Measurements from ENCODE around the gene C16orf95.
"Not testable (repeated sequence)": the region's sequence is repeated elsewhere in the genome, so short reads cannot be mapped to it uniquely, and the experiment has no call there.

The C16orf95 gene, protein sequence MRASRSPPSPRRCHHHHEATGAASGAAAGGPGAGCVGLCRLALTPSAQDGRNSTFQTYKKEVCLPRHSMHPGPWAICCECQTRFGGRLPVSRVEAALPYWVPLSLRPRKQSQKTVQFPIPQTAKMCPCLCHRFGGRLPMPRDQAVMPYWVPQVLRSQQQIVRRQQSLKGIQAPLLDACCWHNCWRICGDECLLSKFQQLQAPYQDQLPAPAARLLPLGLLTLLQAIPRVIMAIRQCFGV

DNA sequence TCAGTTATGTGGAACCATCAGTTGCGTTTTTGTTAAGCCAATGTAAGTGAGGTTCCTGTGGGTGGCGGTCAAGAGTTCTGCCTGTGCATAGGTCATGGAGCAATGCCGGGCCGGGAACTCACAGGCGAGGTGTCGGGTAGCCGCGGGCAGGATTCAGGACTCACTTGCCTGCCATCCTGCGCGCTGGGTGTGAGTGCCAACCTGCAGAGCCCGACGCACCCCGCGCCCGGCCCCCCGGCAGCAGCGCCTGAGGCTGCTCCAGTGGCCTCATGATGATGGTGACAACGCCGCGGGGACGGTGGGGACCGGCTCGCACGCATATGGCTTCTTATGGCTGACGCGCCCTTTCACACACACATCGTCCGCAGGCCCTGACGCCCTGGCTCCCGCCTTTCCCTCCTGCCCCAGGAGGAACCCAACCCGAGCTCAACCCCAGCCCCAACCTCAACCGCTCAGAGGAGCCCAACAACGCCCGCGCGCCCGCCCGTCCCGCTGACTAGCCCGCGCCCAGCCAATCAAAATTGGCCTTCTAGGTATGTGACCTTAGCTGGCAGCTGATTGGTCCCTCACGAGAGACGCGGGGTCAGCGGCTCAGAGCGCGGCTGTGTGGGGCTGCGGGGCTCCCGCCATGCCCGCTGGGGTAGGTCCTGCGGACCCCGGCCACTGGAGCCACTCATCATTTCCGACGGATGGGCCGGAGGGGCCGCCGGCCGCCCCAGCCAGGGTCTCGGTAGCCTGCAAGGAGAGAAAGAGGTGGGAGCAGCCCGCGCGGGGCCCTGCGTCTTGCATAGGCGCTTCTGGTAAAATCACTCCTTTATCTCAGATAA is at the start of gene C16orf95:
C16orf95 (minus strand) TSS at position 470 of the 827 bp plus-strand sequence; CDS start at position 320, 150 bp downstream.
- peak; percentile 99 for DNase-seq

DNA sequence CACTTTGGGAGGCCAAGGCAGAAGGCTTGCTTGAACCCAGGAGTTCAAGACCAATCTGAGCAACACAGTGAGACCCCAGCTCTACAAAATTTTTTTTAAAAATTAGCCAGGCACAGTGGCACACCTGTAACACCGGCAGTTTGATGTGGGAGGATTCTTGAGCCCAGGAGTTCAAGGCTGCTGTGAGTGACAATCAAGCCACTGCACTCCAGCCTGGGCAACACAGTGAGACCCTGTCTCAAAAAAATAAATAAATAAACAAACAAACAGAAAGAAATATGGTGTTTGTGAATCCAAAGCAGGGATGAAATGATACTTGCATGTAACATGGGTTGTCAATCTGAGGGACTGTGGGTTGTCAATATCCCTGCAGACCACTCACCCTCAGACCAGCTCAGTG is 49.7 kb upstream of the C16orf95 start:
- DNase-seq, result no peak

DNA sequence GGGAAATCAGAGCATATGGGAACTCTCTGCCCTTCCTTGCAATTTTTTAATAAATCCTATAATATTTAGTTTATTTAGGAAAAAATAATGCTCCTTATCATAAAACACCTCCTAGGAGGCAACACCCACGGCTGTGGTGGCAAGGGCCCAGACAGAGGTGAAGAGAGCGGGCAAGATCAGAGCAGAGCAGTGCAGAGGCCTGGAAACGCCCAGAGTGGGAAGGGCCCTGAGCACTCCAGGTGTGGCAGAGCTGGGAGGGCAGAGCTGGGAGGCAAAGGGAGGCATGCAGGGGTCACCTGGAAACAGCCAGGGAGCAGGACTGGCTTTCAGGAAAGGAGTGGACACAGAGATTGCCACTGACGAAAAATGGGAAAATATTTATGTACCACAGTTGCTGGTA is 49.1 kb upstream of the C16orf95 start:
- no peak for DNase-seq

DNA sequence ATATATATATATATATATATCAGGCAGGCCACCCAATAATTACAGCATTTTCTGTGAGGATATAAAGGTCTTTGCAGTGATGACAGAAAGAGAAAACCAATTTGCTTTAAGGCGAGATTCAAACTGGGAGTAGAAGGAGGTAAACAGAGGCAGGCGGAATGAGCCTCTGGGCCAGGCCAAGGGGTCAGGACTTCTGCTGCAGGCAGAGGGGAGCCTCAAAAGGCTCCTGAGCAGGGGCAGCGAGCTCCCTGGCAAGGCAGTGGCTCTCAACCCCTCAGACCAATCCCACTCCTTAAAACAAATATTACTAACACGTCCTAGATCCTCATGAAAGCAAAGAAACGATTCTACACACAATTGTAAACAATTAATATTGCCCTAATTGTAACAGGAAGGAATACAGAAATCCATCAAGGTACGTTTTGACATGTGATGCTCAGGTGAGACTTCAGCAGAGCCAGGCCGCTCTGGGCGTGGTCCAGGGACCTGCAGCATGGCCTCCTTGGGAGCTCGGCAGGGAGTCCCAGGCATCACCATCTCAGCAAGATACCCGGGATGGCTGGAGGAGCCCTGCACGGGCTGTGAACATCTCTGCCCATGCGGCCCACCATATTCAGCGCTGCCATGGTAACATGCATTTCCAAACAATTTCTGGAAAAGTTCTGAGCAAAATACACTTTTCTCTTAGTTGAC is 48.0 kb upstream of the C16orf95 start:
- DNase-seq, result no peak

DNA sequence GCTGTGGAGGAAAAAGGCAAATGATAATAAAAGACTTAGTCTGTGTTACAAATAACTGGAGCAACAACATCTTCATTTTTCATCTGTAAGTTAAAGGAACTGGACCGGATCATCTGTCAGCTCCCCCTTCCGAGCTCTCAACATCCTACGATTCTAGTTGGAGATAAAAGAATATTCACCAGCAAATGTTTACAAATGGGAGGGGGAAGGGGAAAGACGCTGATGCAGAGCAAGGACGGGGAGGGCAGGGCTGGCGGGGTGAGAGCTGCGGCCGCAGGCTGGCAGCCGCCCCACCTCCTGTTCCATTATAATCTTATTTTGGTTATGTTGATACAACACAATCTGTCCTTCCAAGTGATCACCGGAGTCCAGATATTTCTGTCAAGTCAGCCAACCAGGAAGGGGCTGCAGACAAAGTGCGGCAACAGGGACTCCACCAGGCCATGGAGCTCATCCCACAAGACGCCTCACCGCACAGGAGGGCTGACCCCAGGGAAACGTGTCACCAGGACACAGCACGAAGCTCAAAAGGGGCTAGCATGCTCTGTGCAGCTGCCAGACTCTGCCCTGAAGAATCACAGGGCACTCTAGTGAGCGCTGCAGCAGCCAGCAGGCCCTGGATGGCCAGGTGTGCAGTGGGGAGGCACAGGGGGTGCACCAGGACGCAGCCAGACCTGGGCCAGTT is 46.7 kb upstream of the C16orf95 start:
- no peak for DNase-seq

DNA sequence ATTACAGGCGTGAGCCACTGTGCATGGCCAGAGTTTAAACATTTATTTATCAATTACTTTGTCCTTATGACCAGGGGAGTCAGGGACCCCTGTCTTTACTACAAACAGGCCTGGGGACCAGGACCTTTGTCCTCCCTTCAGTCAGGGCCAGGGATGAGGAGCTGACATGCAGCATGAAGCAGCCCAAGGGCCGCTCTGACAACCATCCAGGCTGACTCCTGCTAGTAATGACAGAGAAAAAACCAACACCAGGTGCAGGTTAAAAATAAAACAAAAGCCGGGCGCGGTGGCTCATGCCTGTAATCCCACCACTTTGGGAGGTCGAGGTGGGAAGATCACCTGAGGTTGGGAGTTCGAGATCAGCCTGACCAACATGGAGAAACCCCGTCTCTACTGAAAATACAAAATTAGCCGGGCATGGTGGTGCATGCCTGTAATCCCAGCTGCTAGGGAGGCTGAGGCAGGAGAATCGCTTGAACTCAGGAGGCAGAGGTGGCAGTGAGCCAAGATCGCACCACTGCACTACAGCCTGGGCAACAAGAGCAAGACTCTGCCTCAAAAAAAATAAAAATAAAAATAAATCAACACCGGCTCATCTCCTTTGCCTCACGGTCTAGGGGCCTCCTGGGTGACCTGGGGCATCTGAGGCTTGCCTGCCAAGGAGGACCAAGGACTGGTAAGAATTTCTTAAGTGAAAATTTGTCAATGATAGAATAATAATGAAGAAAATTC is 45.8 kb upstream of the C16orf95 start:
- not testable (repeated sequence) for DNase-seq

DNA sequence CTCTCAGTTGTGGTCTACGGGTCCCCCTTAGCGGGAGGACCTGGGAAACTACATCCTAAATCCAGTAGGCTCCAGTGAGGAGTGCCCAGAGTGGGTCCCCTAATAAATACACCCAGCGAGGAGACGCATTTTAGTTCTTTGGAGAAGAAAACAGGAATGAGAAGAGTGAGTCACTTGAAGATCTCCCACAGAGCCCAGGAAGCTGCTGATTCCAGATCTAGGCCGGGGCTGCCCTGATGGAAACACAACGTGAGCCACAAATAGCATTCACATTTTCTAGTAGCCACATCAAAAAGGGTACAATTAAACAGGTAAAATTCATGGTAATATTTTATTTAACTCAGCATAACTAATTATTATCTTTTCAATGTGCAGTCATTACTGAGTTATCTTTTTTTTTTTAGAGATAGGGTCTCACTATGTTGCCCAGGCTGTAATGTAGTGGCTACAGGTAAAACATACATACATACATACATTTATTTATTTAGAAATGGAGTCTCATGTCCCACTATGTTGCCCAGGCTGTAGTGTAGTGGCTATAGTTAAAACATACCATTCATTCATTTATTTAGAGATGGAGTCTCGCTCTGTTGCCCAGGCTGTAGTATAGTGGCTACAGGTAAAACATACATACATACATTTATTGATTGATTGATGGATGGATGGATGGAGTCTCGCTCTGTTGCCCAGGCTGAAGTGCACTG is 44.9 kb upstream of the C16orf95 start:
- no peak for DNase-seq

DNA sequence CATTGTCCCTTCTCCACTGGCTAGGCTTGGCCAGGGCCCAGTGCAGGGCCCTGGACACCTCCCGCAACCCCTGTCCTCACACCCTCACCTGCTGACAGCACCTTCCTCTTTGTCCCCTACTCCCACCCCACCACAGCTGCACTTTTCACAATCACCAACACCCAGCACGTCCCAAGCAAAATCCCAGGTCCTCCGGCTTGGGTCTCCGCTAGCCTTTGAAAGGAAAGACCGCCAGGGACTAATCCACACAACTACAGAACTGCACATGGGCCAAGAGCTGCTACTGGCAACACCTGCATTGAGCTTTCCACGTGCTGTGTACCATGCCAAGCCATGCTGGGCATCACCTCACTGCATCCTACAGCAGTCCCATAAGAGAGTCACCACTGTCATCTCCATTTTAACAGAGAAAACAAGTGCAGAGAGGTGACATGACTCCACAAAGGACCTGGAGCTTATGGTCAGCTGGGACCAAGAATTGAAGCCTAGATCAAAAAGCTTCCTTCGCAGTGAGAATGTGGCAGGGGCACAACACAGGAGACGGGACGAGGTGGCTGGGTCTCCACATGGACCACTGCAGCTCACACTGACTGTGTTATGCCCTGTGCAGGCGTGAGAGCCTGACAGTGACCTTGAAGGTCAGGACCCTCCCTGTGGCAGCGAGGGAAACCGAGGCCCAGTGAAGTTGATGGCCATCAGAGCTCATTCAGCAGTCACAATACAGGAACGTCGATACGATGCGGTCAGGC is 43.8 kb upstream of the C16orf95 start:
- DNase-seq, result no peak

DNA sequence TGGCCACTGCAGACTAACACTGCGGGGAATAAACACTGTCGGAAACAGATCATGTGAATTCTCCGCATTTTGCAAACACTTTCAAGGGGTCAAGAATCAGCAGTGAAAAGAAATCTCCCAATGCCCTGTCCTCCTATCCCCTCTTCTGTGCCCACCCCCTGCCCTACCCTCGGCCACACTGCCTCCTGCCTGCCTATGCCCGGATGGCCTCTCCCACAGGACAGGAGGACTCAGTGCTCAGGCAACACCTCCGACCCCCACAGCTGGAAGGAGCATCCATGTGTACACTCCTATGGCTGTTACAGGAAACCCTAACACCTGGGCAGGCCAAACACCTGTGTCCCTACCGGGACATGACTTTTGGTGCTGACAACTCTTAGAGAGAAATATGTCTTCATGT is 41.9 kb upstream of the C16orf95 start:
- no peak for DNase-seq

DNA sequence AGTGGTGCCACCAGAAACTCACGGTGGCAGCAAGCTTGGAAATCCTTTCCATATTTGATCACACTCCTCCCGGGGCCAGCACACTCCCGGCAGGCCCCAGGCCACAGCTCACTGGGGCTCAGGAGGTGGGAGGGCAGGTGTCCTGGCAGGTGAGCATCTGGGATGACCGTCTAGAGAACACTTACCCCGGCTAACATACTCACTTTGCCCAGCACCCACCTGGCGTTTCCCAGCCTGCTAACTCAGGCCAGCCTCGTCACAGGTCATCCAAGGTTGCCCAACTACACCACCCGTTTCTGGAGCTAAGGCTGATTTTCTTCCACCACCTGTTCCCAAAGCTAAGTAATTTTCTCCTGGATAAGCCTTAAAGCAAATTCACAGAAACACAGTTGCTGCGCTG is 41.5 kb upstream of the C16orf95 start:
- DNase-seq, result no peak

DNA sequence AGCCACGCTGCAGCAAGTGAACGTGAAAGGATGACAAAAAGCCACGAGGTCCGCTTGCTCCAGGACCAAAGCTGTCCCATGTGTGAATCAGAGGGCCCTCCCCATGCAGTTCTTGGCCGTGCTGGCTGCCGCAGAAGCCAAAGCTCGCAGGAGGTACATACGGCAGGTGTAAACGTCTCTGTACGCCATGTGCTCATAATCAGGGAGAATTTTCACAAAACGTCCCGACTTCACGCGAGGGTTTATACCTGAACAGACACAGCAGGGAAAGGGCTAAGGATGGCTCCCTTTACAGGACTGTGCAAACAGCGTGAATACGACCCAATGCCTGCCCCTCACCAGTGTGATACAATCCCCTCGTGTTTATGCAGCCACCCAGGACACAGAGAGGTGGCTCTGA is 41.1 kb upstream of the C16orf95 start:
- DNase-seq, result no peak

DNA sequence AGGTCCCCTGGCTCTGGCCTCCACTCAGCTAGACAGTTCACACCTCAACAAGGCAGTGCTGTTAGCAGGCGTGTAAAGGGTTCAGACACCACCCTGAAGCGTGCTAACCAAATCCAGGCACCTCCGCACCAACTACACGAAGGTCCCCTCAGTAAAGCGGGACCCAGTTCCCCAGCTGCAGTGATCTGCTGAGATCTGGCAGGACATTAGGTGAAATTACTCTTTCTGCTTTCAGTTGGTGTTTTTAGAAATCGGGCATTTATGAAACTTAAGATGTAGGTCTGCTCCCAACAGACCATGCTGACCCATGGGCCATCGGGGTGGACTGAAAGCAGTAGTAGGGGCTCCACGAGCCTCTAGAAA is 39.3 kb upstream of the C16orf95 start:
- DNase-seq, result no peak

DNA sequence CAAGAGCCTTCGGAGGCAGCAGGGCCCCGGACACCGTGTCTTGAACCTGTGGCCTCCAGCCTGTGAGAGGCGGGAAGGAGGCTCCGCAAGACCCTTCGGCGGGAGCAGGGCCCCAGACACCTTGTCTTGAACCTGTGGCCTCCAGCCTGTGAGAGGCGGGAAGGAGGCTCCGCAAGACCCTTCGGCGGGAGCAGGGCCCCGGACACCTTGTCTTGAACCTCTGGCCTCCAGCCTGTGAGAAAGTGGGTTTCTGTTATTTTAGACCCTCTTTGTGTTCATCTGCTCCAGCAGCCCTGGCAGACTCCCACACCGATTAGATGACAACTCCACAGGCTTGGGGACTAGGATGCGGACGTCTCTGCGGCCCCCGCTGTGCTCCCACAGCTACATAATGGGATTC is 36.4 kb upstream of the C16orf95 start:
- DNase-seq, result no peak

DNA sequence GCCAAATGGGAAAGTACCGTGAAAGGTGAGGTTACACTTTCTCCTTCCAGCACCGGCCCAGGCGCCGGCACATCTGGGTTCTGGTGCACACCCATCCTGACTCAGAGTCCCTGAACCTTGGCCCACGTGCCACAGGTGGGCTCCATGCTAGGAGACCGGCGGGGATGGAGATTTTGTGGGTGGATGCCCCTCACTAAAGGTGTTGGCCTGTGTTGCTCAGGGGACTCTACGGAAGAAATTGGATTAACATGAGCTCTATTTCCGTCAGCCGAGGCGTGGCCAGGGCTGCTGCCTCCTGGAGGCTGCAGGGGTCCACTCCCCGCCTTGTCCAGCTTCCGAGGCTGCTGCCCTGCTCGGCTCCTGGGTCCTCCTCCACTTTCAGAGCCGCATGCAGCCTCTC is 35.6 kb upstream of the C16orf95 start:
- DNase-seq, result no peak

DNA sequence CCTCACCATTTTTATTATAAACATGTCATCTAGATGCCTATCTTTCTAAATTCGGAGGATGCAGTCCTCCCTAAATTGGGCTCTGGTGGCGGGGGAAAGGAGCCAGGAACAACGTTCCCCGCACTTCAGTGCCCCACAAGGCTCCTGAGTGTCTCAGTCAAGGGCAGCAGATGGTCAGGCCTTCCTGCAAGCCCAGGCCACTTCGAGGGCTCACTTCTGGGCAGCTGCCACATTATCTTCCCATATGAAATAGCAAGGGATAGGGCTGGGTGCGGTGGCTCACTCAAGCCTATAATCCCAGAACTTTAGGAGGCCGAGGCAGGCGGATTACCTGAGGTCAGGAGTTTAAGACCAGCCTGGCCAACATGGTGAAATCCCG is 34.1 kb upstream of the C16orf95 start:
- DNase-seq, result no peak

DNA sequence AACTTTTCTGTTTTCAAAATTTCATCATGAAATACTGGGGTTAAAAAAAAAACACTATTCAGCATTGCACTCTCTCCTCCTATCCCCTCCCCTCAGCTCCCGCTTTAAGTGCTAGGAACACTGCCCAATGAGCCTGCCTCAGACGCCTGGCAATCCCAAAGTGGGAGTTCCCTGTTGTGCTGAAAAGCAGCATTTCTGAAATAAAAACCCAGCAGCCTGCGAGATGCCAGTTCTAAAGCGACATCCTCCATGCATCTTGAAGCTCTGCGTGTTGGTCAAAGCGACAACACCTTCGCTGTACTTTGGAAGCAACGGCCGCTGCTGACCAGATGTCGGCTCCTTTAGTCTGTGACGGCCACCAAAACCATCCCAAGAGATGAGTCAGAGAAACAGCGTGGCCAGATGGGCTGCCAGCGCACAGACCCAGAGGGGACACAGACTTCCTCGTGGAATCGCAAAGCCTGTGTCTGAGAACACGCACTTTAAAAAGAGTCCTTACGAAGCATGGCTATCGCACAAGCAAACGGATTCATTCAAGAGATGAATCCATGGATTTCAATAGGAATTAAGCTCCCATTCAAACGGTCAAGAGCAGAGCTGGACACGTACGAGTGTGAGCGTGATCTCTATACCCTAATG is 33.6 kb upstream of the C16orf95 start:
- no peak for DNase-seq

DNA sequence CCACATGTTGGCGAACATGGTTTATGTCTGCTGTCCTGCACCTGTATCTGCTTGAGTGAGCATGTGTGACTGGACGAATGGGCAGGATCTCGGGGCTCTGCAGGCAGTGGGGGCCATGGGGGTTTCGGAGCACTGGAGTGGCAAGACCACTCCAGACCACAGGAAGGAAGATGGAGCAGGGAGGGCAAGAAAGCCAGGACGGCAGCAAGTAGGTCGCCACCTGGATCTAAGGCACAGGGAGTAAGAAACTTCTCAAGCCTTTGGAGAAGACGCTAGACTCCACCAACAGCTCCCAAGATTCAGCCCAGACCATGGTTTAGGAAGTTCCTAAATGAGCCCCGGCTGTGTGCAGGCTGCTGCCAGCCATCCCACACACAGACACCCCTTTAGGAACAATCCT is 32.8 kb upstream of the C16orf95 start:
- DNase-seq, result no peak

DNA sequence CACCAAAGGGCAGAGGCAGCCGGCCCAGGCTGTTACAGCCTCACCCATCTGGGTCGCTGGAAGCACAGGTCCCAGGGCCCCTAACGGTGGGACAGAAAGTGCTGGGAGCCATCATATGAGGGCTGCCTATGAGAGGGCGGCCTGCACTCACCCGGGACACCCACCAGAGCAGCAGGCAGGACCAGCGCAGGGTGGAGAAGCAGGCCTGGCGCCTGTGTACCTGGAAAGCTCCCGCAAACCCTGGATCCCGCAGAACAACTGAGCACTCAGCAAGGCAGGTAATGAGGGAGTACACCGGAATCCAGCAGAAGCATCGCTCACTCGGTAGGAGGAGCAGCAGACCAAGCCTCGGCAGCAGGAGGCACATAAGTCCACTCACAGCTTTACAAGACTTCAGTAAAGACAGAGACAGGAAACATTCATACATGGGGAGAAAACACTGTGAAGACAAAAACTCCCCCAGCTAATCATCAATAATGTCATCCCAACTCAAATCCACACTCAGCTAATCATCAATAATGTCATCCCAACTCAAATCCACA is 31.5 kb upstream of the C16orf95 start:
- no peak for DNase-seq

DNA sequence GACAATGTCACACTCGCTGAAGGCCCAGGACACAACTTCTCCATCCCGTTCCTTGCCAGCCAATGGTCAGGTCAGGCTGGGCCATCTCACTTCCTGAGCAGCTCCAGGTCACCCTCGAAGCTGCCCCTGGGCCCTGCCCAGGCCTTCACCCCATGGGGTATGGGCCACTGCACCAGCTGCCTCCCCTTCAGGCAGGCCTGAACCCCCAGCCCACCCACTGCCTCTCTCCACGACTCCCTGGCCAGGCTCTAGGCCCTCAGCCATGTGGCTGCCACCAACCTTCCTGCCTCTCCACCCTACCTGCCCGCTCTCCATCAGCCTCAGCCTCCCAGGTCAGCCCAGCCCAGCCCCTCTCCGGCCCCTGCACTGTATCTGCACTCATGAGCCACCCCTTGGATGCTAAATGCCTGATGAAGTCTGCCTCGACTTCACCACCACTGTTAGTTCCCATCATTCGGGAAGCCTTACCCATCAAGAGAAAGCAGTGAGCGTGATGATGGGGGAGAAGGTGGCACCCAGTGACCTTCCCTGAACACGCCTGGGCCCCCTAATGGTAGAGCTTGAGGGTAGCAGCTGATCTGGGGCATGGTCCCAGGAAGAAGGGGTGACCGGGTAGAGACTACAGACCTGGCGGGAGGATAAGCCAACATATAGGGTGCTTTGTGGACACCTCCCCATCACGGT is 30.9 kb upstream of the C16orf95 start:
- DNase-seq, result no peak

DNA sequence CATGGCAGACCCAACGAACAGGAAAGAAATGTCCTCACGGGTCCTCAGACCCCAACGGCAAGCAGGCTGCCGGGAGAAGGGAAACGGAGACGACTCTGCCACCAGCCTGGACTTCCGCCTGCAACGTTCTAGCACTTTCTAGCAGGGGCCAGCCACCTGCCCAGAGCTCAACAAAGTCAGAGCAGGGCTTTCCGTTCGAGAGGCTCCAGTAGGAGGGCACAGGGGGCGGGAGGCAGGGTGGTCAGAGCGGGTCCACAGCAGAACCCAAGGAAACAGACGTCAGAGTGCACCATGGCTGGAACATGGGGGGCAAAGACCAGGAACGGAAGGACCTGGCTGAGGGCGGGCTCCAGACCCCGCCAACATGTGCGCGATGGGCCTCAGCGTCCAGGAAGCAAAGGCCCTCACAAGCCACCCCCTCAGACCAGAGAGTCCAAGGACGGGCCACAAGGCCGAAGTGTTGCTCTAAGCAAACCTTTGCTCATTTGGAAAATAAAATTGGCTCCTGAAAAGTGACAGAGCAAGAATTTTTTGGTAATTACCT is 29.4 kb upstream of the C16orf95 start:
- no peak for DNase-seq

Data from activated CD8-positive, alpha-beta memory T cell treated with anti-CD3 and anti-CD28 coated beads, Interleukin-2, amount 50 U/mL, for 48 hours (primary cell).